Measurements from ENCODE around the gene FCN1.

Gene FCN1

DNA sequence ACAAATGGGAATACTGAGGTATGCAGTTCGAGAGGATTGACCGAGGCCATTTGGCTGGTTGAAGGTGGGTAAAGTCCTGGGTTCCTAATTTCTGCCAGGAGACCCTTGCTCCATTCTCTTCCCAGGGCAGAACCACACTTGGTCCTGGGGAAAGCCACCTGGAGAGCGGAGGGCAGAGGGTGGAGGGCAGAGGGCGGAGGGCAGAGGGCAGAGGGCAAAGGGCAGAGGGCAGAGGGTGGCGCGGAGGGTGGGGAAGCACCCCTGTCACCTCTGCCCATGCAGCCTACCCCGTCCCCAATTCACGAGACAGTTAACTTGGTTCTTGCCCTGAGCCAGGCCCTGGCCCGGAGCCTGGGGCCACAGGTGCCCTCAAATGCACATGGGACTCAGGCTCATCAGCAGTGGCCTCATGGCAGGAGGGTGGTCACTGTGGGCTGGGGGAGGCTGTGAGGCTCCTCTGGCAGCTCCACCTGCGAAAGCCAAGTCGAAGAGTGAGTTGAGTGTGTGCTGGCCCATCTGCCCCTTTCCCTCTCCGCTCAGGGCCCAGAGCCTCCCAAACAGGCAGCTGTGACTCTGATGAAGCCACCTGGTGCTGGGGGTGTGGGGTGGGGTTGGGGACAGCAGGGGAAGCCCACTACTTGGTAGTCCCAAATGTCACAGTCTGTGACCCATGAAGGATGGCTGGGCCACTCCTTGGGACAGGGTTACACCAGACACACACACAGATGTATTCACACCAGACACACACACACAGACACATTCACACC is 28.0 kb upstream of the FCN1 start:
- no peak for TF ChIP-seq CTCF (IDR thresholded peaks at IDR 0.05)
- TF ChIP-seq ZFX (IDR thresholded peaks at IDR 0.05; ENCODE audit: borderline replicate concordance), result no peak
- H3K27ac ChIP-seq, result no peak overlapping the region

- no peak overlapping the region for H3K27ac ChIP-seq
- TF ChIP-seq CTCF (IDR thresholded peaks at IDR 0.05), result no peak
- no peak for TF ChIP-seq ZFX (IDR thresholded peaks at IDR 0.05; ENCODE audit: borderline replicate concordance)
Observed at GRCh38 chr9:134944916-134945315, 27.2 kb upstream of the FCN1 start.

- no peak overlapping the region for H3K27ac ChIP-seq
- TF ChIP-seq ZFX (IDR thresholded peaks at IDR 0.05; ENCODE audit: borderline replicate concordance) (no peak), CTCF (IDR thresholded peaks at IDR 0.05) (no peak)
Observed at GRCh38 chr9:134944351-134944802, 26.7 kb upstream of the FCN1 start.

DNA sequence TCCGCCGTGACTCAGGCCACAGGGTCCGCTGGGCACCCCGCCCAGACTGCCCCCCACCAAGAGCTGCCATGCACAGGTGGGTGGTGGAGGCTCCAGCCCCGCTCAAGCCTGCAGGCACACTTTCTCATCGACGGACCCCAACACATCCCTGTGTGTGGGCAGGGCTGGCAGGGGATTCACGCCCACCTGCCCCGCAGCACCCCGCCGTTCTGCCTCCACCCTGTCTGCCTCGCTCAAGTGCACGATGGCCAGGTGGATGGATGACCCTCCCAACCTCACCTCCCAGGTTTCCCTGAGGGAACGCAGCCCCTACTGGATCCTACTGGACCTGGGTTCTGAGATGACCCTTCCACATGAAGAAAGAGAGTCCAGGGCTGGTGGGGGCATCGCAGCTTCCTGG is 26.1 kb upstream of the FCN1 start:
- no peak overlapping the region for H3K27ac ChIP-seq
- no peak for TF ChIP-seq ZFX (IDR thresholded peaks at IDR 0.05; ENCODE audit: borderline replicate concordance)
- no peak for TF ChIP-seq CTCF (IDR thresholded peaks at IDR 0.05)

GRCh38 chr9:134943411-134943810 is 25.7 kb upstream of the FCN1 start:
- no peak overlapping the region for H3K27ac ChIP-seq
- no peak for TF ChIP-seq CTCF (IDR thresholded peaks at IDR 0.05)
- no peak for TF ChIP-seq ZFX (IDR thresholded peaks at IDR 0.05; ENCODE audit: borderline replicate concordance)

DNA sequence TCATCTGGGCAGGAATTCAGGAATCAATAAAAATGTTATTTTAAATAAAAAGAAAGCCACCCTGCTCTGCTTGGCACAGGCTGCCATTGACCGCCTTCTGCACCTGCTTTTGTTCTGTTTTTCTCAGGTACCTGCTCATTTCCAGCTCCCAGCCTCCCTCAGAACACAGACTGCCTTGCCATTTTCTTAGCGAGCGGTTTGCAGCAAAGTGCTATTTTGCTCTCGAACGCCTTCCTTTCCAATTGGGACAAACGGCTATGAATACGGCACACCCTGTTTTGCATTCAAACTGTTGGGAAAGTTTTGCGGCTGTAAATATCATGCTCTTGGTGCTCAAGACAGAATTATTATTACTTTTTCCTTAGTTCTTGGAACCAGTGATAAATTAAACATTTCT is 25.1 kb upstream of the FCN1 start:
- H3K27ac ChIP-seq, result no peak overlapping the region
- TF ChIP-seq CTCF (IDR thresholded peaks at IDR 0.05) (no peak), ZFX (IDR thresholded peaks at IDR 0.05; ENCODE audit: borderline replicate concordance) (no peak)

DNA sequence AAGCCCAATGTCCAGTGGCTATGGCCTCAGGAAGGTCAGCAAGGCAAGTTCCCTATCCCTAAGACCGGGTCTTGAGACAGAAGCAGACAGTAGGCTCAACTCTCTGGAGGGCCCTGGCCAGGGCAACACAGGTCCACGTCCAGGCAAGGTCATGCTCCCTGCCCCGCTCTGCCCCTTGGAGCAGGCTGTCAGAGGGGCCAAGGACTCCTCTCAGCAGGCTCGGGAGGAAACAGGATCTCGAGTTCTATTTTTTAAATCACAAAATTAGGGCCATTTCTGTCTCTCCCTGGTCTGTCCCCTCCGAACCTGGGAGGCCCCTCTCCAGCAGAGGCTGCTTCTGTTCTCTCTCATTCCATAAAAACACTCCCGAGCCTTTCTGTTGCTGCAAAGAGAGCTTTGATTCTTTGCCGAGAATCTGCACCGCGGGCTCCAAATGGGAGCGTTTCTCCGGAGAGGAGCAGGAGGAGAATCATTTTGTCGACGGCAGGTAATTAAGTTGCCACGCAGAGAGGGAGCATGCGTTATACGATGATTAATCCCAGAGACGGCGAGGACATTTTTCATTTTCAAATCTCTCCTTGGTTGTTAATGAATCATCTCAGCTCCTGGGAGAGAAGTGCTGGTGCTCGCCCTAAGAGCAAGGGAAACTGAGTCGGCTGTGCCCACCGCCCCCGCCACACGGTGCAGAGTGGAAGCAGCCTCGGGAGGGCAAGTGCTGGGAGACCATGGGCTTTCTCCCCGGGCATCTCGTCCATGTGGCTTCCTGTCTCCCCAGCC is 24.5 kb upstream of the FCN1 start:
- H3K27ac ChIP-seq, result no peak overlapping the region
- TF ChIP-seq CTCF (IDR thresholded peaks at IDR 0.05), result no peak
- TF ChIP-seq ZFX (IDR thresholded peaks at IDR 0.05; ENCODE audit: borderline replicate concordance), result no peak
